ENCODE data around the gene BCKDHA. TPM values are rescaled to one million over a fixed set of nuclear protein-coding genes. Genes with fewer than 3 reads are reported as not detected.

BCKDHA gene
- total RNA-seq, 1 donor from 2014 or later = 9.2 TPM

- no peak within 1 kb of the TSS for H3K27ac ChIP-seq (ENCODE audit: low read depth, low read length)
- H3K4me1 Mint-ChIP-seq (ENCODE audit: low read depth, unreplicated experiment) = peaks cover 8% of the 10 kb centered on the region
Observed at GRCh38 chr19:41376241-41376997, 21.2 kb upstream of the BCKDHA start, which contains the start of gene TMEM91. Gene TMEM91 (plus strand): TSS chr19:41376533. CDS start chr19:41378310, 1,777 bp downstream.

GRCh38 chr19:41376998-41377365 is 20.6 kb upstream of the BCKDHA start:
- Mint-ChIP-seq H3K4me3 (ENCODE audit: unreplicated experiment) (peak overlapping the region; percentile 80), H3K4me1 (ENCODE audit: low read depth, unreplicated experiment) (peaks cover 8% of the 10 kb centered on the region), H3K27ac (ENCODE audit: unreplicated experiment) (peak overlapping the region; percentile 44), H3K9me3 (ENCODE audit: unreplicated experiment) (no peaks in the 10 kb centered on the region), H3K36me3 (ENCODE audit: low read depth, unreplicated experiment) (peaks cover 5% of the 10 kb centered on the region), H3K27me3 (ENCODE audit: low read depth, unreplicated experiment) (no peaks in the 10 kb centered on the region)
- H3K9me3 ChIP-seq (ENCODE audit: insufficient read depth, low read depth, low read length) = no peaks in the 10 kb centered on the region
- FAIRE-seq (no peak), DNase-seq (ENCODE audit: low read depth) (no peak)
- TF ChIP-seq EZH2 (IDR thresholded peaks at IDR 0.05; ENCODE audit: insufficient read depth, low read length) = no peak
- no peak for TF ChIP-seq CTCF (IDR thresholded peaks at IDR 0.05; ENCODE audit: insufficient read depth, low read depth, low read length)
- no peaks in the 10 kb centered on the region for H3K36me3 ChIP-seq (ENCODE audit: insufficient read depth, low read length)
- peak overlapping the region; percentile 64 for H3K4me3 ChIP-seq (ENCODE audit: insufficient read depth, low read depth, low read length)
- no peak overlapping the region for H3K27ac ChIP-seq (ENCODE audit: low read depth, low read length)
- H4K20me1 ChIP-seq (ENCODE audit: insufficient read depth, low read length) = no peaks in the 10 kb centered on the region
- H3K79me2 ChIP-seq (ENCODE audit: insufficient read depth, low read length) = no peaks in the 10 kb centered on the region
- H3K4me1 ChIP-seq (ENCODE audit: insufficient read depth, low read length) = peaks cover 20% of the 10 kb centered on the region
- H2AFZ ChIP-seq (ENCODE audit: low read depth, low read length) = peak overlapping the region; percentile 94
- peak overlapping the region; percentile 84 for H3K4me2 ChIP-seq (ENCODE audit: low read length)
- no peaks in the 10 kb centered on the region for H3K27me3 ChIP-seq (ENCODE audit: insufficient read depth, low read length)
- peak overlapping the region; percentile 74 for H3K9ac ChIP-seq (ENCODE audit: low read length)

More at GRCh38 chr19:41376241-41376997, 21.2 kb upstream of the BCKDHA start, which contains the start of gene TMEM91:
- DNase-seq (ENCODE audit: low read depth) = no peak
- Mint-ChIP-seq H3K36me3 (ENCODE audit: low read depth, unreplicated experiment) (peaks cover 5% of the 10 kb centered on the region), H3K4me3 (ENCODE audit: unreplicated experiment) (peak within 1 kb of the TSS; percentile 80), H3K27me3 (ENCODE audit: low read depth, unreplicated experiment) (no peaks in the 10 kb centered on the region), H3K9me3 (ENCODE audit: unreplicated experiment) (no peaks in the 10 kb centered on the region), H3K27ac (ENCODE audit: unreplicated experiment) (peak within 1 kb of the TSS; percentile 44)
- Histone ChIP-seq H3K9ac (ENCODE audit: low read length) (peak within 1 kb of the TSS; percentile 74), H3K4me2 (ENCODE audit: low read length) (peak within 1 kb of the TSS; percentile 84), H3K4me3 (ENCODE audit: insufficient read depth, low read depth, low read length) (peak within 1 kb of the TSS; percentile 64), H4K20me1 (ENCODE audit: insufficient read depth, low read length) (no peaks in the 10 kb centered on the region), H3K27me3 (ENCODE audit: insufficient read depth, low read length) (no peaks in the 10 kb centered on the region), H2AFZ (ENCODE audit: low read depth, low read length) (peak within 1 kb of the TSS; percentile 94), H3K4me1 (ENCODE audit: insufficient read depth, low read length) (peaks cover 20% of the 10 kb centered on the region), H3K9me3 (ENCODE audit: insufficient read depth, low read depth, low read length) (no peaks in the 10 kb centered on the region), H3K36me3 (ENCODE audit: insufficient read depth, low read length) (no peaks in the 10 kb centered on the region), H3K79me2 (ENCODE audit: insufficient read depth, low read length) (no peaks in the 10 kb centered on the region)
- TF ChIP-seq EZH2 (IDR thresholded peaks at IDR 0.05; ENCODE audit: insufficient read depth, low read length) = no peak
- no peak for TF ChIP-seq CTCF (IDR thresholded peaks at IDR 0.05; ENCODE audit: insufficient read depth, low read depth, low read length)
- no peak for FAIRE-seq

All from astrocyte (in vitro differentiated cells and primary cell).